Omental fat pad (tissue), 4 donors: ENCODE results near the gene DEF6. TPM values are rescaled to one million over a fixed set of nuclear protein-coding genes. Genes with fewer than 3 reads are reported as not detected.
"Not testable (repeated sequence)": the region's sequence is repeated elsewhere in the genome, so short reads cannot be mapped to it uniquely, and the experiment has no call there.

Experiments
- ATAC-seq: fragments of 150-250 bp; one replicate; pipeline ENCODE4 v1.9.1; 2016; ENCODE audit warnings: mild to moderate bottlenecking, moderate library complexity; ENCODE audit not compliant: low FRiP score
- DNase-seq: peaks from one replicate; pipeline ENCODE4 v3.0.0-alpha.2; 2019; ENCODE audit warnings: low spot score
- total RNA-seq, 4 donors: library from RNA; depleted of rRNA; stranded (reverse); fragments of >200 nt; gene quantifications; one replicate each; pipeline ENCODE4 v1.1.0, GENCODE V29; 2016
- TF ChIP-seq, protein P1 (sequence below), 3 donors: fragments of 450-650 bp; IDR thresholded peaks; one replicate each; pipeline ENCODE4 v1.5.1; 2016 to 2017; ENCODE audit warnings: antibody characterized with exemption in 3 of 3, mild to moderate bottlenecking in 3 of 3, moderate library complexity in 2 of 3

DEF6 gene
- total RNA-seq, 4 donors from 2014 or later, result 6.6 to 17.4 (median 9.3) TPM

- DNase-seq (no peak), ATAC-seq (no peak)
- TF ChIP-seq, protein P1, sequence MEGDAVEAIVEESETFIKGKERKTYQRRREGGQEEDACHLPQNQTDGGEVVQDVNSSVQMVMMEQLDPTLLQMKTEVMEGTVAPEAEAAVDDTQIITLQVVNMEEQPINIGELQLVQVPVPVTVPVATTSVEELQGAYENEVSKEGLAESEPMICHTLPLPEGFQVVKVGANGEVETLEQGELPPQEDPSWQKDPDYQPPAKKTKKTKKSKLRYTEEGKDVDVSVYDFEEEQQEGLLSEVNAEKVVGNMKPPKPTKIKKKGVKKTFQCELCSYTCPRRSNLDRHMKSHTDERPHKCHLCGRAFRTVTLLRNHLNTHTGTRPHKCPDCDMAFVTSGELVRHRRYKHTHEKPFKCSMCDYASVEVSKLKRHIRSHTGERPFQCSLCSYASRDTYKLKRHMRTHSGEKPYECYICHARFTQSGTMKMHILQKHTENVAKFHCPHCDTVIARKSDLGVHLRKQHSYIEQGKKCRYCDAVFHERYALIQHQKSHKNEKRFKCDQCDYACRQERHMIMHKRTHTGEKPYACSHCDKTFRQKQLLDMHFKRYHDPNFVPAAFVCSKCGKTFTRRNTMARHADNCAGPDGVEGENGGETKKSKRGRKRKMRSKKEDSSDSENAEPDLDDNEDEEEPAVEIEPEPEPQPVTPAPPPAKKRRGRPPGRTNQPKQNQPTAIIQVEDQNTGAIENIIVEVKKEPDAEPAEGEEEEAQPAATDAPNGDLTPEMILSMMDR (IDR thresholded peaks at IDR 0.05), result no peak
These were observed 21.9 kb downstream of the DEF6 start for GRCh38 chr6:35319346-35320030.

- TF ChIP-seq, protein P1 (IDR thresholded peaks at IDR 0.05), result no peak
- no peak for ATAC-seq
- DNase-seq, result no peak
These were observed 22.4 kb downstream of the DEF6 start for GRCh38 chr6:35320031-35320410.

- TF ChIP-seq, protein P1 (IDR thresholded peaks at IDR 0.05), result no peak
- ATAC-seq (no peak), DNase-seq (no peak)
These were observed 23.5 kb downstream of the DEF6 start for GRCh38 chr6:35321091-35321490.

DNA sequence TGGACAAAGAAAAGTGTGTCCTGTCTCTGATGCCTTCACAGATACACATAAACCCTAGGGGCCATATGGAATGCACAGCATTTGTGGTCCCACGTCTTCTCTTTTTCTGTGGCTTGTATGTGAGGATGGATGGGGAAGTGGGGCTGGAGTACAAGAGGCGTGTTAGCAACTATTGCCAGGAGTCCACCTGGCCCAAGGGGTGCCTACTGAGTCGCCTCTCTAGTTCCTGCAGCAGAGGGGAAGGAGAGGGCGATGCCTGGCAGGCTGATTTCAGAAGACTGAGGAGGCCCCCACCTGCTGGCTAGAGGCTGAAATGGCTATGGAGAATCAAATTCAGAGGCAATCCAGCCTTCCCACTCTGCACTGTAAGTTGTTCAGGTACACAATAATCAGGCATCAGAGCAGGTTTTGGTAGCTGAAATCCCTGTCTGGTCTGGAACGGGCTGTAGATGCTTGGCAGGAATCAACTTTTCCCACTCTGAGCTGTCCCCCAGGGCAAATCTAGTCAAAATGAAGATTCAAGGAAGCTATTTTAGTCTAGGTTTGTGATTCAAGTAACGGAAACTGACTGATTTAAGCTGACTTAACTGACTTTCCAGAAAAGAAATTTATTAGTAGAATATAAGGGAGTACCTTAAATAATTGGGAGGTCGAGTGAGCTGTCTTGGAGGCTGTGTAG lies 29.9 kb downstream of the DEF6 start:
- DNase-seq (no peak), ATAC-seq (peak; percentile 44)
- TF ChIP-seq, protein P1 (IDR thresholded peaks at IDR 0.05), result no peak

- TF ChIP-seq, protein P1 (IDR thresholded peaks at IDR 0.05), result no peak
- ATAC-seq, result no peak
- DNase-seq, result no peak
These were observed 30.6 kb downstream of the DEF6 start for GRCh38 chr6:35328108-35328723.

DNA sequence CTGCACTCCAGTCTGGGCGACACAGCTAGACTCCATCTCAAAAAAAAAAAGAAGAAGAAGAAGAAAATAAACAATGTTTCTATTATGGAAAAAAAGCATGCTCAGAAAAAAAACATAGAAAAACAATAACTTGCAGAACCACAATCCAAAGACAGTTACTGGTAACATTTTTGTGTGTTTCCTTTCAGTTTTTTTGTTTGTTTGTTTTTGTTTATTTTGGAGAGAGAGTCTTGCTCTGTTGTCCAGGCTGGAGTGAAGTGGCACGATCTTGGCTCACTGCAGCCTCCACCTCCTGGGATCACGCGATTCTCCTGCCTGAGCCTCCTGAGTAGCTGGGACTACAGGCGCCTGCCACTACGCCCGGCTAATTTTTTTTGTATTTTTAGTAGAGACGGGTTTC lies 31.3 kb downstream of the DEF6 start:
- DNase-seq, ATAC-seq: not testable (repeated sequence)

DNA sequence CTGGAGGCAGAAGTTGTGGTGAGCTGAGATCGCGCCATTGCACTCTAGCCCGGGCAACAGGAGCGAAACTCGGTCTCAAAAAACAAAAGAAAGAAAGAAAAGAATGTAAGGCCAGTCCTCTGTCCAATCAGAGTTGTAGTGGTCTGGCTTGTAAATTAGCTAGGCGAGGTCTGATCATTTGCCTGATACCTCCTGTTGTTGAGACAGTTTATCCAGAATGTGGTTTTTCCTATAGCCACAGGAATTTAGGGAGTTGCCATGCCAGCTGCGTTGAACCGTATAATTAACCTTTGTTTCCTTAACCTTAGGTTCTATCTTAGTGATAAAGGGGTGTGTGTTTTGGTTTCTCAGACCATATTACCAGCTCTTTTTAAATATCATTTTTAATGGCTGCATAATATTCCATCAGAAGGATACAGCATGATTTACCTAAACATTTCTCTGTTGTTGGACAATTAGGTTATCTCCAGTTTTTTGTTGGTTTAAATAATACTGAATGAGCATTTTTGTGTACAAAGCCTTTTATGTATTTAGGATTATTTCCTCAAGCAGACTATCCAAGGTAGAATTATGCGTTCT lies 33.0 kb downstream of the DEF6 start:
- TF ChIP-seq, protein P1 (IDR thresholded peaks at IDR 0.05), result no peak
- DNase-seq (no peak), ATAC-seq (no peak)

- not testable (repeated sequence) for ATAC-seq, DNase-seq
These were observed 34.7 kb downstream of the DEF6 start for GRCh38 chr6:35332074-35332887.
